ENCODE results near the gene TMEM31. TPM values are rescaled to one million over a fixed set of nuclear protein-coding genes. Genes with fewer than 3 reads are reported as not detected.

Gene TMEM31
- total and polyA plus RNA-seq, 2 of the 4 experiments (the other 2 are of a cell fraction) = 0.17 TPM; not detected in 1

DNA sequence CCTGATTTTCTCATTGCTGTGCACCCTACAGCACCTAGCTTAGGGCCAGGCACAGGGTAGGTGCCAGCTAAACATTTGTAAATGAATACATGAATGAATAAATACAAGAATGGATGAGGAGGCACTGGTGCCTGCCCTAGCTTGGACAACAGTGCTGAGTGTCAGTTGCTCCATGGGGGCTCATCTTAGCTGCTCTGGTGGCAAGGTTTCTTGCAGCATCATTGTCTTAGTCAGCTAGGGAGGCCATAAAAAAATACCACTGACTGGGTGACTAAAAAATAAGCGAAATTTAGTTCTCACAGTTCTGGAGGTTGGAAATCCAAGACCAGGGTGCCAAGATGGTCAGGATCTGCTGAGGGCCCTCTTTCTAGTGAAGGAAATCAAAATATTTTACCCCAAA is 31.2 kb downstream of the TMEM31 start:
- Histone ChIP-seq H3K79me1 (ENCODE audit: low read depth in 1 of 2, low read length in 2 of 2) (no peaks in the 10 kb centered on the region), H3K56ac (ENCODE audit: extremely low read depth, insufficient read depth, low read length) (no peak overlapping the region), H3K9me1 (ENCODE audit: insufficient read depth, low read length) (no peaks in the 10 kb centered on the region), H3K18ac (ENCODE audit: low read depth, low read length) (no peak overlapping the region), H3K9me3 (ENCODE audit: control insufficient read depth, insufficient read depth, low read length) (no peaks in the 10 kb centered on the region), H3K4ac (ENCODE audit: low read depth, low read length) (no peak overlapping the region), H3K9ac (ENCODE audit: low read depth, low read length) (no peak overlapping the region), H3K14ac (replicated peaks; ENCODE audit: low read depth, low read length) (no peak overlapping the region), H3K23ac (ENCODE audit: low read depth, low read length) (no peak overlapping the region), H3K4me1 (ENCODE audit: control insufficient read depth, insufficient read depth, low read length) (no peaks in the 10 kb centered on the region), H4K20me1 (ENCODE audit: insufficient read depth, low read length) (no peaks in the 10 kb centered on the region), H2AFZ (replicated peaks; ENCODE audit: low read length, poor library complexity) (no peak overlapping the region), H2BK15ac (ENCODE audit: low read depth, low read length) (no peak overlapping the region), H3K4me3 (ENCODE audit: insufficient read depth, low read depth, low read length) (no peak overlapping the region), H3K36me3 (ENCODE audit: control insufficient read depth, insufficient read depth, low read length) (no peaks in the 10 kb centered on the region), H2AK9ac (replicated peaks; ENCODE audit: low read depth, low read length, poor library complexity) (no peak overlapping the region), H4K5ac (ENCODE audit: low read depth, low read length) (no peak overlapping the region), H3K27ac (ENCODE audit: insufficient read depth, low read length) (no peak overlapping the region), H4K91ac (ENCODE audit: insufficient read depth, low read depth, low read length) (no peak overlapping the region), H2BK5ac (ENCODE audit: low read depth, low read length, poor library complexity, severe bottlenecking) (no peak overlapping the region), H2BK120ac (ENCODE audit: low read depth, low read length) (no peak overlapping the region), H3K4me2 (ENCODE audit: low read depth, low read length) (no peak overlapping the region), H3K27me3 (ENCODE audit: control insufficient read depth, insufficient read depth, low read length) (peaks cover 10% of the 10 kb centered on the region), H2BK20ac (ENCODE audit: low read depth, low read length) (no peak overlapping the region), H4K8ac (ENCODE audit: low read depth in 2 of 2, low read length in 2 of 2) (no peak overlapping the region), H2AK5ac (ENCODE audit: low read depth, low read length) (no peak overlapping the region)
- no TSS peak for BruUV-seq (replicated peaks)
- in situ Hi-C loops (cut with MboI; ENCODE audit: low sequenced_read_pairs) (no loop called here), intact Hi-C loops (cut with micrococcal nuclease) (no loop called here), dilution Hi-C loops (cut with HindIII; ENCODE audit: low sequenced_read_pairs, unreplicated experiment) (no loop called here)
- ATAC-seq (ENCODE audit: low read depth) (no peak), DNase-seq (no peak)
- CTCF ChIA-PET = no interaction called here
- no CpG with 5 or more reads among the region's 1 CpG for WGBS, 2 experiments (ENCODE audit: extremely low coverage in 2 of 2, insufficient read length in 1 of 2)
- no peak for TF ChIP-seq RAD21 (IDR thresholded peaks at IDR 0.05; ENCODE audit: low read length)
- no peak for TF ChIP-seq MXI1 (IDR thresholded peaks at IDR 0.05; ENCODE audit: borderline replicate concordance, low read depth, low read length)
- TF ChIP-seq CEBPB (IDR thresholded peaks at IDR 0.05; ENCODE audit: low read depth, low read length) = no peak
- TF ChIP-seq, protein P1, sequence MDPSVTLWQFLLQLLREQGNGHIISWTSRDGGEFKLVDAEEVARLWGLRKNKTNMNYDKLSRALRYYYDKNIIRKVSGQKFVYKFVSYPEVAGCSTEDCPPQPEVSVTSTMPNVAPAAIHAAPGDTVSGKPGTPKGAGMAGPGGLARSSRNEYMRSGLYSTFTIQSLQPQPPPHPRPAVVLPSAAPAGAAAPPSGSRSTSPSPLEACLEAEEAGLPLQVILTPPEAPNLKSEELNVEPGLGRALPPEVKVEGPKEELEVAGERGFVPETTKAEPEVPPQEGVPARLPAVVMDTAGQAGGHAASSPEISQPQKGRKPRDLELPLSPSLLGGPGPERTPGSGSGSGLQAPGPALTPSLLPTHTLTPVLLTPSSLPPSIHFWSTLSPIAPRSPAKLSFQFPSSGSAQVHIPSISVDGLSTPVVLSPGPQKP (IDR thresholded peaks at IDR 0.05; ENCODE audit: borderline replicate concordance, low read depth, low read length) = no peak
- no peak for TF ChIP-seq MAFK (IDR thresholded peaks at IDR 0.05; ENCODE audit: low read depth, low read length)
- no peak for TF ChIP-seq BHLHE40 (IDR thresholded peaks at IDR 0.05; ENCODE audit: low read depth, low read length)
- TF ChIP-seq CHD1 (IDR thresholded peaks at IDR 0.05; ENCODE audit: low read depth, low read length) = no peak
- no peak for TF ChIP-seq MAZ (IDR thresholded peaks at IDR 0.05; ENCODE audit: borderline replicate concordance, low read depth, low read length)
- TF ChIP-seq RFX5 (IDR thresholded peaks at IDR 0.05; ENCODE audit: low read depth, low read length) = no peak
- no peak for TF ChIP-seq POLR2A (IDR thresholded peaks at IDR 0.05; ENCODE audit: low read depth, low read length)
- POLR2A ChIA-PET (ENCODE audit: unreplicated experiment) = no interaction called here

Data from IMR-90 (cell line).